HG03039 (cell line): ENCODE measurements around the gene GAPDH.
"Not testable (repeated sequence)": the region's sequence is repeated elsewhere in the genome, so short reads cannot be mapped to it uniquely, and the experiment has no call there.

ENCODE experiments used
- ATAC-seq: cut with Tn5 transposase; IDR thresholded peaks from one replicate; pipeline ENCODE4 v1.9.1; 2021; ENCODE audit warnings: mild to moderate bottlenecking, moderate library complexity; ENCODE audit not compliant: unreplicated experiment

GAPDH gene

GRCh38 chr12:6558014-6558760, 23.9 kb downstream of the GAPDH start:
- not testable (repeated sequence) for ATAC-seq

DNA sequence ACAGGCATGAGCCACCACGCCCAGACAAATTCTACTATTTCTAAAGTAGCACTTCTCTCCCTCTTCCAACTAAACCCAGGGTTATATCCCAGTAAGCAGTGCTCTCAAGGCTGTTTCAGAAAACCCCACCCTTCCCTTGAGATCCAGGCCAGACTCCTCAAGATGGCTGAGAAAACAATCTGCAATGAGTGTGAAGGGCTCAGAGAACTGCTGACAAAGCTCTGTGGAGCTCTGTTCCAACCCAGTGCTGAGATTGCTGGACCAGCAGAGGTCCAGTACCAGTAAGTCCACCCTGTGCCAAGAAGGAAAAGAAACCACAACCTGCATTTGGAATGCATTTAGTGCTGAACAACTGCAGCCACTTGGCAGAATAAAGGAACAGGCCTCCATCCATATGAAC, 25.2 kb downstream of the GAPDH start:
- no peak for ATAC-seq

DNA sequence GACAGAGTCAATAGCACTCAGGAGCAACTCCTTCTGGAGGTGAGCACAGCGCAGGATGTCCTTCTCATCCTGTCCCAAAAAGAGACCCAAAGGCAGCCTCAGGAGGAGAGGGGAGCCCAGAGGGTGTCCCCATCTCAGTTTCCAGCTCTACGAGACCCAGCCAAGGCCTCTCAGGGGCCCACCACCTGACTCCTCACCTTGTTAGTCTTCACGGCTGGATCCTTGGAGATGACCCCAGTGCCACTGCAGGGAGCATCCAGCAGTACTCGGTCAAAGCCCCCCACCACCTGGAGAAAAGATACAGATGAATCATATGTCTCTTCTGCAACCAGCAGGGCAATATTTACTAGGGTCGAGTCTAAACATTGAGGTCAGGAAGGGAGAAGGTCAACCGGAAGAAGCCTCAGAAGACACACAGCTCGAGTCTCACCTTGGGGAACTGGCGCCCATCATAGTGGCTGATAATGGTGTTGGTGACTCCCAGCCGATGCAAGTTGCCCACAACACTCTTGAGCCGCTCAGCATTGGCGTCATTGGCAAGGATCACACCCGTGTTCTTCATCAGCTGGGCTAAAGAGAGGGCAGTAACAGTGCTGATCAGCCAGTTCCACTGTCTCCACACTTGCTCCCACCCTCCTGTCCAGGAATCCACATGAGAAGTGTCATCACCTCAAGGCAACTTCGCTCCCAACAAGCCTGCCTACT, 26.3 kb downstream of the GAPDH start:
- ATAC-seq = no peak

GRCh38 chr12:6562881-6563280, 28.6 kb downstream of the GAPDH start:
- no peak for ATAC-seq

- no peak for ATAC-seq
Measured at GRCh38 chr12:6563448-6564050, 29.2 kb downstream of the GAPDH start.

- ATAC-seq = no peak
Measured at GRCh38 chr12:6567112-6567670, 32.9 kb downstream of the GAPDH start.

DNA sequence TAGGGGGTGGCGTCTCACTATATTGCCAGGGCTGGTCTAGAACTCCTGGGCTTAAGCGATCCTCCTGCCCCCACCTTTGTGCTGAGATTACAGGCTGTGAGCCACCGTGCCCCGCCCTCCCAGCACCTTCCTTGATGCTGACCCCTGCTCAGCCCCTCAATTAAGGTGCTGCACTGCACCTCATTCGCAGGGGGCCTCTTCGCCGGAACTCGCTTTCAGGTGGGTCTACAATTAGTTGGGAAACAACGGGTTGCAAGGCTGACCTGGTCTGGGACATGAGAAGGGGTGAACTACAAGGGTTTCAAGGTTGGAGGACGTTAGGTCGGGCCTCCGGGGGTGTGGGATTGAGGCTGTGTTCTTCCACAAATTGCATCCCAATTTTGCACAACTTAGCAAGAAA, 35.0 kb downstream of the GAPDH start:
- no peak for ATAC-seq

DNA sequence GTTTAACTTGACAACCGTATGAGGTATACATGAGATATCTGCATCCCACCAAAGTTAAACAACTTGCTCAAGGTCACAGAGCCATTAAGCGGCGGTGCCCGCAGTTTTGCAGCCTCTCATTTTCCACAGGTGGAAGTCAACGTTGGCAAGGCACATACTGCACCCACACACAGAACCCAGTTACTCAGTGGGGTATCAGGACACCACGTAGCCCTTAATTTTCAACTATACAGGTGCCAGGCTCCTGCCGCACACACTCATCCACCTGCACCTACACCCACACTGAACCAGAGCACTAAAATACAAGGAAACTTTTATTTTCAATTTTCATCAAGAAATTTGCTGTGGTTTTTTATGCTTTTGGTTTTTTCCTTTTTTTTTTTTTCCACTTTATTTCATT, 35.5 kb downstream of the GAPDH start:
- ATAC-seq = no peak

DNA sequence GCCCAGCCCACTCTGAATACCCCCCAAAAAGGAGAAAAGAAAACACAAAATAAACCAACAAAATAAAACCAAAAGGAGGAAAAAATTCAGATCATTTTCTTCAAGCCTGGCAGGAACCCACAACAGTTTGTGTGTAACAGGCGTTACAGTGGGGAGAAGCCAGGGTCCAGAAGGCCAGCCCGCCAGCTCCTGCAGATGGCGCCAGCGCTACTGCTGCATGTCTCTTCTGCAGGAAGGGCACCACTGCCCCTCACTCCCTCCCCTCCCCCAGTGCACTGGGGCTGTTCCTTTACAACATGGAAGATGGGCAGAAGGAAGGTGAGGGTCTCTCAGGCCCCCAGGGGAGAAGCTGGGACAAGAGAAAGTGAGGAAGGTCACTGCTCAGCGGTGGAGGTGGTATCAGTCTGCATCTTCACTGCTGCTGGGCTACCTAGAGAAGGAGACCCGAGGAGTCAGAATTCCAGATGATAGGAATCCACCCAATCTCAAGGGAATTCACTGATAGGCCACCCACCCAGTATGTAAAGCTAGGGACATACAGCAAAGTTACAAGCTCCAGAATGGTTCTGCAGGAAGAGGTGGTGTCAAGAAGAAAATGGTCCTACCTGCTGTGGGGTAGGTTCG, 36.1 kb downstream of the GAPDH start:
- ATAC-seq = no peak

- ATAC-seq = no peak
Measured at GRCh38 chr12:6573001-6573400, 38.7 kb downstream of the GAPDH start.

DNA sequence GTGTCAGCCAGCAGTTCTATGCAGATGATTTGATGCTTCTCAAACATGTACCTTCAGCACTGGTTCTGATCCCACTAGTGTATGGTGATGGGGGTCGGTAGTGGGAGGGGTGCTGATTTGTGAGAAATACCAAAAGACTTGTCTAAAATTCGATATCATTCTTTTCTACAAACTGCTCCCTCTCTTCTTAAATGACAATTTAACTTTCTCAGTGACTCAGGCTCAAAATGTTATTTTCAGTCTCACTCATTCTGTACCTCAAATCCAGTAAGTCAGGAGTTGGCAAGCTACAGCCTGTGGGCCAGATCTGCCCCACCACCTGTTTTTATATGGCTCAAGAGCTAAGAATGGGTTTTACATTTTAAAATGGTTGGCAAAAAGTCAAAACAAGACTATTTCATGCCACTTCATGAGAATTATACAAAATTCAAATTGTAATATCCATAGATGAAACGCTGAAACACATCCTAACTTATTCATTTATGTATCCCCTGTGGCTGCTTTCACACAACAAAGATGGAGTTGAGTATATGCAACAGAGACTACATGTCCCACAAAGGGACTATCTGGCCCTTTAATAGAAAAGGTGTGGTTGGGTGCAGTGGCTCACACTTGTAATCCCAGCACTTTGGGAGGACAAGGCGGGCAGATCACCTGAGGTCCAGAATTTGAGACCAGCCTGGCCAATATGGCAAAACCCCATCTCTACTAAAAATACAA, 40.4 kb downstream of the GAPDH start:
- no peak for ATAC-seq

- ATAC-seq = no peak
Measured at GRCh38 chr12:6575648-6576047, 41.3 kb downstream of the GAPDH start.

DNA sequence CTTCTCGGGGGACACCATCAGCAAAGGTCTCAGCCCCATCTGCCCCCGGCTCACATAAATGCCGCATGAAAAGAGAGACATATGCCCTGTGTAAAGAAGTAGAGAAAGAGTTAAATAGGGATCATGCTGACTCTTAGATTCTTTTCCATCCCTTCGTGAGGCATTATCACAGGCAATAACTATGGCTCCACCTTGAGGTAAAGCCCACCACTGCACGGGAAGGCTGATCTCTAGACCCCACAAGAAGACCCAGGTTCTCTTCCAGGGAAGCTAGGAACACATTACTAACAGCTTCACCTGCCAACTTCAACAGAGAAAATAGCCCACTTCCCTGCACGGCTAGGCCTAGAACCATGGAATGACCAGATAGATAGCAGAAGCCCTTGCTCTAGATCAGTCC, 47.9 kb downstream of the GAPDH start:
- no peak for ATAC-seq

DNA sequence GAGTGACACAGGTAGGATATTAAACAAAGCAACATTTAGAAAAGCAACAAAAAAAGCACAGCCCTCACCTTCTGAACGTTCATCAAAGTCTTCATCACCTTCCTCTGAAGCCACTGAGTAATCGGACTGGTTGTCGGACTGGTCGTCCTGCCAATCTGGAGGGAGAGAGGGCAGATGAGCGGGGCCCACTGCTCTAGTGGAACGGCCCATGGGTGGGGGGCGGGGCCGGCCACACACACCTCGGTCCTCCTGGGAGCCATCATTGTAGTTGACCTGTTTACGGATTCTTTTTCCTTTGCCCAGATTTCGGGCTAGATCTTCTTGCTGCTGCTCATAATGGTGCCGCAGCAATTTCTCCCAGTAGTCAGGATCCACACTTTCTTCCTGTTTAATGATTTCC, 48.6 kb downstream of the GAPDH start:
- ATAC-seq = no peak

- ATAC-seq = no peak
Measured at GRCh38 chr12:6584293-6584692, 50.0 kb downstream of the GAPDH start.

GRCh38 chr12:6586569-6586968, 52.3 kb downstream of the GAPDH start:
- not testable (repeated sequence) for ATAC-seq
